IMR-90 (cell line): ENCODE measurements around the gene MS4A4E. TPM values are rescaled to one million over a fixed set of nuclear protein-coding genes. Genes with fewer than 3 reads are reported as not detected.

Experiments
- ATAC-seq: fragments of 200-7000 bp; cut with Tn5 transposase; 2 replicates; pipeline ENCODE4 v1.9.1; 2020; ENCODE audit warnings: low read depth, mild to moderate bottlenecking, moderate library complexity
- BruUV-seq: library from RNA; stranded (reverse); fragments of 400-500 nt; replicated peaks from 2 replicates; lab custom pipeline; 2021; lab: Mats Ljungman, UMichigan
- CTCF ChIA-PET: fragments of 300-600 bp; formaldehyde crosslinking; extraction: SDS; loops from one replicate; lab custom pipeline; 2021; ENCODE audit warnings: antibody characterized with exemption; lab: Yijun Ruan, JAX
- POLR2A ChIA-PET: fragments of 300-600 bp; sonication (Branson Sonifier 250); formaldehyde crosslinking; loops from one replicate; lab custom pipeline; 2022; ENCODE audit warnings: antibody characterized with exemption; ENCODE audit not compliant: unreplicated experiment; lab: Charles Lee
- DNase-seq: peaks from one replicate; pipeline ENCODE4 v3.0.0; 2013
- H2AFZ ChIP-seq: replicated peaks from 2 replicates; pipeline ENCODE3; 2013; ENCODE audit warnings: low read length, mild to moderate bottlenecking; ENCODE audit not compliant: poor library complexity
- H2AK5ac ChIP-seq: 2 replicates; pipeline ENCODE4 v1.6.1; 2013; ENCODE audit warnings: low read depth, low read length, inconsistent platforms
- H2AK9ac ChIP-seq: replicated peaks from 2 replicates; pipeline ENCODE3; 2013; ENCODE audit warnings: mild to moderate bottlenecking, low read depth, low read length, moderate library complexity; ENCODE audit not compliant: poor library complexity
- H2BK120ac ChIP-seq: 2 replicates; pipeline ENCODE4 v1.6.1; 2013; ENCODE audit warnings: low read depth, low read length, inconsistent platforms
- H2BK15ac ChIP-seq: 3 replicates; pipeline ENCODE4 v1.6.1; 2013; ENCODE audit warnings: low read depth, low read length, inconsistent platforms
- H2BK20ac ChIP-seq: 2 replicates; pipeline ENCODE4 v1.6.1; 2013; ENCODE audit warnings: low read depth, mild to moderate bottlenecking, inconsistent platforms, low read length, moderate library complexity
- H2BK5ac ChIP-seq: 2 replicates; pipeline ENCODE4 v1.6.1; 2013; ENCODE audit warnings: mild to moderate bottlenecking, low read depth, low read length, inconsistent platforms; ENCODE audit not compliant: poor library complexity, severe bottlenecking
- H3K14ac ChIP-seq: replicated peaks from 2 replicates; pipeline ENCODE4 v1.6.1; 2013; ENCODE audit warnings: low read depth, low read length, inconsistent platforms
- H3K18ac ChIP-seq: 2 replicates; pipeline ENCODE4 v1.6.1; 2013; ENCODE audit warnings: low read depth, low read length, control low read depth
- H3K23ac ChIP-seq: 2 replicates; pipeline ENCODE4 v1.6.1; 2013; ENCODE audit warnings: low read depth, low read length, inconsistent platforms
- H3K27ac ChIP-seq: 2 replicates; pipeline ENCODE4 v1.5.1; 2013; ENCODE audit warnings: mild to moderate bottlenecking, control low read depth, low read length; ENCODE audit not compliant: insufficient read depth
- H3K27me3 ChIP-seq: 2 replicates; pipeline ENCODE4 v1.6.1; 2013; ENCODE audit warnings: low read length; ENCODE audit not compliant: control insufficient read depth, insufficient read depth
- H3K36me3 ChIP-seq: 2 replicates; pipeline ENCODE4 v1.6.1; 2013; ENCODE audit warnings: low read length, mixed read lengths; ENCODE audit not compliant: control insufficient read depth, insufficient read depth
- H3K4ac ChIP-seq: 2 replicates; pipeline ENCODE4 v1.6.1; 2013; ENCODE audit warnings: low read depth, low read length, inconsistent platforms
- H3K4me1 ChIP-seq: 2 replicates; pipeline ENCODE4 v1.6.1; 2013; ENCODE audit warnings: low read length, mixed read lengths; ENCODE audit not compliant: control insufficient read depth, insufficient read depth
- H3K4me2 ChIP-seq: 2 replicates; pipeline ENCODE4 v1.6.1; 2013; ENCODE audit warnings: low read depth, mild to moderate bottlenecking, control low read depth, low read length, moderate library complexity
- H3K4me3 ChIP-seq: 2 replicates; pipeline ENCODE4 v1.5.1; 2013; ENCODE audit warnings: low read depth, mild to moderate bottlenecking, control low read depth, low read length, moderate library complexity; ENCODE audit not compliant: insufficient read depth
- H3K56ac ChIP-seq: 2 replicates; pipeline ENCODE4 v1.6.1; 2013; ENCODE audit warnings: low read length, inconsistent platforms; ENCODE audit not compliant: insufficient read depth; ENCODE audit errors: extremely low read depth
- H3K79me1 ChIP-seq, 2 experiments: 2 replicates each; pipeline ENCODE4 v1.6.1; 2013; ENCODE audit warnings: low read length in 2 of 2, inconsistent platforms in 1 of 2, low read depth in 1 of 2
- H3K9ac ChIP-seq: 2 replicates; pipeline ENCODE4 v1.6.1; 2013; ENCODE audit warnings: low read depth, low read length, control low read depth
- H3K9me1 ChIP-seq: 2 replicates; pipeline ENCODE4 v1.6.1; 2013; ENCODE audit warnings: low read length, inconsistent platforms; ENCODE audit not compliant: insufficient read depth
- H3K9me3 ChIP-seq: 2 replicates; pipeline ENCODE4 v1.6.1; 2013; ENCODE audit warnings: low read length; ENCODE audit not compliant: control insufficient read depth, insufficient read depth
- H4K20me1 ChIP-seq: 2 replicates; pipeline ENCODE4 v1.6.1; 2013; ENCODE audit warnings: low read length, inconsistent platforms; ENCODE audit not compliant: insufficient read depth
- H4K5ac ChIP-seq: 2 replicates; pipeline ENCODE4 v1.6.1; 2013; ENCODE audit warnings: mild to moderate bottlenecking, low read depth, low read length, control low read depth
- H4K8ac ChIP-seq, 2 experiments: 2 replicates each; pipeline ENCODE4 v1.6.1; 2013; ENCODE audit warnings: low read depth in 2 of 2, low read length in 2 of 2, control low read depth in 1 of 2, inconsistent platforms in 1 of 2
- H4K91ac ChIP-seq: 2 replicates; pipeline ENCODE4 v1.6.1; 2013; ENCODE audit warnings: low read depth, low read length, inconsistent platforms; ENCODE audit not compliant: insufficient read depth
- BHLHE40 ChIP-seq: fragments of 150-350 bp; IDR thresholded peaks from 2 replicates; pipeline ENCODE4 v1.6.1; 2016; ENCODE audit warnings: mild to moderate bottlenecking, low read depth, low read length
- CEBPB ChIP-seq: IDR thresholded peaks from 2 replicates; pipeline ENCODE4 v1.6.1; 2012; ENCODE audit warnings: low read depth, low read length, improper control_type of control experiment
- CHD1 ChIP-seq: IDR thresholded peaks from 2 replicates; pipeline ENCODE4 v1.6.1; 2012; ENCODE audit warnings: low read depth, low read length, improper control_type of control experiment
- FOS ChIP-seq: fragments of 150-350 bp; IDR thresholded peaks from 2 replicates; pipeline ENCODE4 v1.6.1; 2016; ENCODE audit warnings: low read depth, low read length
- MAFK ChIP-seq: IDR thresholded peaks from 2 replicates; pipeline ENCODE4 v1.6.1; 2012; ENCODE audit warnings: low read depth, low read length, improper control_type of control experiment
- MAZ ChIP-seq: IDR thresholded peaks from 2 replicates; pipeline ENCODE4 v1.6.1; 2012; ENCODE audit warnings: low read depth, mild to moderate bottlenecking, low read length, improper control_type of control experiment, moderate library complexity, borderline replicate concordance
- MXI1 ChIP-seq: IDR thresholded peaks from 2 replicates; pipeline ENCODE4 v1.6.1; 2012; ENCODE audit warnings: low read depth, mild to moderate bottlenecking, low read length, moderate library complexity, borderline replicate concordance
- NFE2L2 ChIP-seq: fragments of 150-350 bp; IDR thresholded peaks from 2 replicates; pipeline ENCODE4 v1.6.1; 2016; ENCODE audit warnings: low read depth, mild to moderate bottlenecking, low read length
- POLR2A ChIP-seq: IDR thresholded peaks from 2 replicates; pipeline ENCODE4 v1.6.1; 2012; ENCODE audit warnings: mild to moderate bottlenecking, low read depth, low read length
- RAD21 ChIP-seq: IDR thresholded peaks from 2 replicates; pipeline ENCODE4 v1.6.1; 2012; ENCODE audit warnings: low read length, improper control_type of control experiment
- RCOR1 ChIP-seq: IDR thresholded peaks from 2 replicates; pipeline ENCODE4 v1.6.1; 2012; ENCODE audit warnings: mild to moderate bottlenecking, low read length, improper control_type of control experiment; ENCODE audit not compliant: insufficient replicate concordance
- RFX5 ChIP-seq: IDR thresholded peaks from 2 replicates; pipeline ENCODE4 v1.8.0; 2012; ENCODE audit warnings: low read depth, mild to moderate bottlenecking, low read length, moderate library complexity
- SMC3 ChIP-seq: fragments of 150-350 bp; IDR thresholded peaks from 2 replicates; pipeline ENCODE4 v1.6.1; 2016; ENCODE audit warnings: low read depth, mild to moderate bottlenecking, antibody characterized with exemption, low read length, moderate library complexity
- WGBS, 2 experiments: methylation state at CpG; one replicate each; pipeline versions ENCODE4 v1.1.5 to v1.1.7; 2013; ENCODE audit warnings: missing lambda C conversion rate in 2 of 2; ENCODE audit not compliant: insufficient read length in 1 of 2; ENCODE audit errors: extremely low coverage in 2 of 2; 5-methylcytosine and 5-hydroxymethylcytosine counted together
- dilution Hi-C: fragments of 300-500 bp; cut with HindIII; formaldehyde crosslinking; loops from one replicate; pipeline ENCODE4 v1.14.3; 2018; ENCODE audit warnings: low sequenced_read_pairs; ENCODE audit not compliant: unreplicated experiment
- in situ Hi-C: fragments of 300-500 bp; cut with MboI; formaldehyde crosslinking; loops from 3 replicates; pipeline ENCODE4 v1.14.3; 2019; ENCODE audit warnings: low sequenced_read_pairs, inconsistent platforms, mixed read lengths
- intact Hi-C: fragments of 100-400 bp; cut with micrococcal nuclease; formaldehyde crosslinking; loops from 2 replicates; pipeline ENCODE4 v1.10.0; 2022
- polyA plus RNA-seq, 3 experiments: library from polyadenylated mRNA; depleted of rRNA; stranded (reverse); fragments of >200 nt; gene quantifications; 2 replicates each; pipeline ENCODE4 v1.2.3, GENCODE V29; 2012; ENCODE audit warnings: low replicate concordance in 1 of 3
- total RNA-seq: library from RNA; depleted of rRNA; stranded (reverse); fragments of >200 nt; gene quantifications from 2 replicates; pipeline ENCODE4 v1.2.3, GENCODE V29; 2012
- TF ChIP-seq, protein P1 (sequence below): fragments of 150-350 bp; IDR thresholded peaks from 2 replicates; pipeline ENCODE4 v1.6.1; 2016; ENCODE audit warnings: low read depth, mild to moderate bottlenecking, low read length, moderate library complexity, borderline replicate concordance
- TF ChIP-seq, protein P2 (sequence below): conservative IDR thresholded peaks from 2 replicates; pipeline ENCODE4 v1.5.1; 2012; ENCODE audit warnings: mild to moderate bottlenecking, low read depth, low read length, improper control_type of control experiment
- TF ChIP-seq, protein P3 (sequence below): fragments of 150-350 bp; IDR thresholded peaks from 2 replicates; pipeline ENCODE4 v1.6.1; 2017; ENCODE audit warnings: mild to moderate bottlenecking, antibody characterized with exemption, low read length, low read depth

Gene MS4A4E
- total and polyA plus RNA-seq, 2 of the 4 experiments (the other 2 are of a cell fraction), result not detected

DNA sequence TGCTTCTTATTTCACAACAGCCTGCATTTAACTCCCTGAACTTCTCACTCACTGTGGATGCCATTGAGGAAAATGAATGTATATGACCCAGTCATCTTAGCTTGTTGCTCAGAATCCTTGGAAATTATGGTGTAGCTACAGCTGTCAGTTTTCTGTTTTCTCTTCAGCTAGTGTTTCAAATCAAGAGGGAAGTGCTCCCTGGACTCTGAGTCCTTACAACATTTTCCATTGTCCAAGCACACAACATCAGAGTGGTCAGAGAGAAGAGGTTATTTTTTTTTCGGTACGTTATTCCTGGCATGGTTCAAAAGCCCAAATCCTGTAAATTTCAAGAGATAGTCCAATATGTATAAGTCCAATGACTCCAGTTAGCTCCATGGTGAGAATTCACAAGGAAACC lies 83.7 kb downstream of the MS4A4E start:
- Histone ChIP-seq H3K27ac (no peak overlapping the region), H2AK5ac (no peak overlapping the region), H3K79me1 (no peaks in the 10 kb centered on the region), H3K9me3 (no peaks in the 10 kb centered on the region), H4K5ac (no peak overlapping the region), H2BK15ac (no peak overlapping the region), H2BK5ac (no peak overlapping the region), H2AFZ (no peak overlapping the region), H2BK20ac (no peak overlapping the region), H3K9me1 (no peaks in the 10 kb centered on the region), H2BK120ac (no peak overlapping the region), H3K27me3 (no peaks in the 10 kb centered on the region), H3K4me3 (no peak overlapping the region), H3K4ac (no peak overlapping the region), H3K18ac (no peak overlapping the region), H2AK9ac (no peak overlapping the region), H4K91ac (no peak overlapping the region), H3K36me3 (no peaks in the 10 kb centered on the region), H3K4me1 (no peaks in the 10 kb centered on the region), H3K23ac (no peak overlapping the region), H3K14ac (no peak overlapping the region), H3K4me2 (no peak overlapping the region), H4K8ac (no peak overlapping the region), H3K9ac (no peak overlapping the region), H3K56ac (no peak overlapping the region), H4K20me1 (no peaks in the 10 kb centered on the region)
- CTCF ChIA-PET, result interaction anchor here (0.5 kb wide), 1 partner anchor 869 kb away, joined by 3 read pairs; no protein-coding TSS in a partner anchor
- TF ChIP-seq MAZ (no peak), RAD21 (no peak), RCOR1 (no peak), BHLHE40 (no peak), CEBPB (no peak), MAFK (no peak), SMC3 (no peak), FOS (no peak), CHD1 (no peak), MXI1 (no peak), NFE2L2 (no peak), POLR2A (no peak), RFX5 (no peak)
- TF ChIP-seq, protein P1, sequence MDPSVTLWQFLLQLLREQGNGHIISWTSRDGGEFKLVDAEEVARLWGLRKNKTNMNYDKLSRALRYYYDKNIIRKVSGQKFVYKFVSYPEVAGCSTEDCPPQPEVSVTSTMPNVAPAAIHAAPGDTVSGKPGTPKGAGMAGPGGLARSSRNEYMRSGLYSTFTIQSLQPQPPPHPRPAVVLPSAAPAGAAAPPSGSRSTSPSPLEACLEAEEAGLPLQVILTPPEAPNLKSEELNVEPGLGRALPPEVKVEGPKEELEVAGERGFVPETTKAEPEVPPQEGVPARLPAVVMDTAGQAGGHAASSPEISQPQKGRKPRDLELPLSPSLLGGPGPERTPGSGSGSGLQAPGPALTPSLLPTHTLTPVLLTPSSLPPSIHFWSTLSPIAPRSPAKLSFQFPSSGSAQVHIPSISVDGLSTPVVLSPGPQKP, result no peak
- TF ChIP-seq, protein P2, sequence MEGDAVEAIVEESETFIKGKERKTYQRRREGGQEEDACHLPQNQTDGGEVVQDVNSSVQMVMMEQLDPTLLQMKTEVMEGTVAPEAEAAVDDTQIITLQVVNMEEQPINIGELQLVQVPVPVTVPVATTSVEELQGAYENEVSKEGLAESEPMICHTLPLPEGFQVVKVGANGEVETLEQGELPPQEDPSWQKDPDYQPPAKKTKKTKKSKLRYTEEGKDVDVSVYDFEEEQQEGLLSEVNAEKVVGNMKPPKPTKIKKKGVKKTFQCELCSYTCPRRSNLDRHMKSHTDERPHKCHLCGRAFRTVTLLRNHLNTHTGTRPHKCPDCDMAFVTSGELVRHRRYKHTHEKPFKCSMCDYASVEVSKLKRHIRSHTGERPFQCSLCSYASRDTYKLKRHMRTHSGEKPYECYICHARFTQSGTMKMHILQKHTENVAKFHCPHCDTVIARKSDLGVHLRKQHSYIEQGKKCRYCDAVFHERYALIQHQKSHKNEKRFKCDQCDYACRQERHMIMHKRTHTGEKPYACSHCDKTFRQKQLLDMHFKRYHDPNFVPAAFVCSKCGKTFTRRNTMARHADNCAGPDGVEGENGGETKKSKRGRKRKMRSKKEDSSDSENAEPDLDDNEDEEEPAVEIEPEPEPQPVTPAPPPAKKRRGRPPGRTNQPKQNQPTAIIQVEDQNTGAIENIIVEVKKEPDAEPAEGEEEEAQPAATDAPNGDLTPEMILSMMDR, result no peak
- TF ChIP-seq, protein P3, sequence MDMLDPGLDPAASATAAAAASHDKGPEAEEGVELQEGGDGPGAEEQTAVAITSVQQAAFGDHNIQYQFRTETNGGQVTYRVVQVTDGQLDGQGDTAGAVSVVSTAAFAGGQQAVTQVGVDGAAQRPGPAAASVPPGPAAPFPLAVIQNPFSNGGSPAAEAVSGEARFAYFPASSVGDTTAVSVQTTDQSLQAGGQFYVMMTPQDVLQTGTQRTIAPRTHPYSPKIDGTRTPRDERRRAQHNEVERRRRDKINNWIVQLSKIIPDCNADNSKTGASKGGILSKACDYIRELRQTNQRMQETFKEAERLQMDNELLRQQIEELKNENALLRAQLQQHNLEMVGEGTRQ, result no peak
- ATAC-seq (no peak), DNase-seq (no peak)
- intact Hi-C loops, result no loop called here
- dilution Hi-C loops, result no loop called here
- POLR2A ChIA-PET, result no interaction called here
- in situ Hi-C loops, result no loop called here
- no CpG with 5 or more reads among the region's 2 CpGs for WGBS, 2 experiments
- no TSS peak for BruUV-seq
